GM19193 (cell line): Measurements from ENCODE around the gene PHRF1.
A peak's percentile ranks its signal among the peaks of the same experiment; 100 is the strongest.

Experiments
- POLR2A ChIP-seq: IDR thresholded peaks from 4 replicates; pipeline ENCODE4 v1.6.1; 2011; ENCODE audit not compliant: insufficient read depth, insufficient read length; ENCODE audit errors: extremely low read depth

PHRF1 gene

GRCh38 chr11:553083-553987 is 22.9 kb upstream of the PHRF1 start:
- TF ChIP-seq POLR2A, result no peak

GRCh38 chr11:553988-554340 is 22.3 kb upstream of the PHRF1 start:
- no peak for TF ChIP-seq POLR2A

GRCh38 chr11:554428-555226 is 21.6 kb upstream of the PHRF1 start:
- no peak for TF ChIP-seq POLR2A

GRCh38 chr11:555227-555779 is 21.0 kb upstream of the PHRF1 start:
- TF ChIP-seq POLR2A, result no peak

- TF ChIP-seq POLR2A, result no peak
Observed at GRCh38 chr11:555780-556661, 20.2 kb upstream of the PHRF1 start.

GRCh38 chr11:556662-557256 is 19.5 kb upstream of the PHRF1 start:
- TF ChIP-seq POLR2A, result no peak

- no peak for TF ChIP-seq POLR2A
Observed at GRCh38 chr11:557328-558132, 18.7 kb upstream of the PHRF1 start.

GRCh38 chr11:558503-558902 is 17.8 kb upstream of the PHRF1 start:
- no peak for TF ChIP-seq POLR2A

GRCh38 chr11:559020-559620 is 17.1 kb upstream of the PHRF1 start:
- no peak for TF ChIP-seq POLR2A

- no peak for TF ChIP-seq POLR2A
Observed at GRCh38 chr11:559712-560304, 16.5 kb upstream of the PHRF1 start.

- TF ChIP-seq POLR2A, result peak; percentile 72
Observed at GRCh38 chr11:560305-561147, 15.7 kb upstream of the PHRF1 start, which contains the start of the genes LMNTD2 and RASSF7. LMNTD2 (minus strand) TSS chr11:560738; CDS start chr11:560716, 22 bp downstream. RASSF7 (plus strand) TSS chr11:560970; CDS start chr11:561769, 799 bp downstream.
